ENCODE data around the gene ZNF709. TPM values are rescaled to one million over a fixed set of nuclear protein-coding genes. Genes with fewer than 3 reads are reported as not detected.
"Not testable (repeated sequence)": the region's sequence is repeated elsewhere in the genome, so short reads cannot be mapped to it uniquely, and the experiment has no call there.

ZNF709 gene
- total RNA-seq, 4 donors from 2014 or later = 1.8 to 4.6 (median 2.4) TPM

GRCh38 chr19:12496480-12496879 lies 11.9 kb upstream of the ZNF709 start:
- DNase-seq (ENCODE audit: low spot score) (no peak), ATAC-seq (ENCODE audit: low FRiP score) (no peak)
- no peak for TF ChIP-seq CTCF (IDR thresholded peaks at IDR 0.05)

GRCh38 chr19:12495002-12495802 lies 10.6 kb upstream of the ZNF709 start:
- ATAC-seq (ENCODE audit: low FRiP score) (peak; percentile 98), DNase-seq (ENCODE audit: low spot score) (peak; percentile 90)

GRCh38 chr19:12494260-12494860 lies 9.7 kb upstream of the ZNF709 start:
- no peak for TF ChIP-seq CTCF (IDR thresholded peaks at IDR 0.05)
- no peak for DNase-seq (ENCODE audit: low spot score)
- no peak for ATAC-seq (ENCODE audit: low FRiP score)

More at GRCh38 chr19:12495002-12495802, 10.6 kb upstream of the ZNF709 start:
- TF ChIP-seq CTCF (IDR thresholded peaks at IDR 0.05) = no peak

- not testable (repeated sequence) for ATAC-seq (ENCODE audit: low FRiP score); DNase-seq (ENCODE audit: low spot score)
Observed at GRCh38 chr19:12486265-12486783, 1.7 kb upstream of the ZNF709 start.

GRCh38 chr19:12485571-12485970 lies 955 bp upstream of the ZNF709 start:
- no peak for DNase-seq (ENCODE audit: low spot score)
- no peak for TF ChIP-seq CTCF (IDR thresholded peaks at IDR 0.05)
- ATAC-seq (ENCODE audit: low FRiP score) = no peak

GRCh38 chr19:12485052-12485416 lies 418 bp upstream of the ZNF709 start:
- ATAC-seq (ENCODE audit: low FRiP score) (peak; percentile 38), DNase-seq (ENCODE audit: low spot score) (no peak)
- TF ChIP-seq CTCF (IDR thresholded peaks at IDR 0.05) = no peak

GRCh38 chr19:12484011-12484370 lies 625 bp downstream of the ZNF709 start:
- no peak for ATAC-seq (ENCODE audit: low FRiP score)
- no peak for DNase-seq (ENCODE audit: low spot score)
- no peak for TF ChIP-seq CTCF (IDR thresholded peaks at IDR 0.05)
